ENCODE results near the gene SYCP2.

SYCP2 gene

GRCh38 chr20:59839400-59839799 lies 94.0 kb downstream of the SYCP2 start:
- no peaks in the 10 kb centered on the region for H3K79me1 ChIP-seq (ENCODE audit: low read length)
- H3K23ac ChIP-seq (ENCODE audit: low read length): no peak overlapping the region
- H3K4me1 ChIP-seq (ENCODE audit: control insufficient read depth, low read depth, low read length): no peaks in the 10 kb centered on the region
- H3K4me3 ChIP-seq (ENCODE audit: low read length): no peak overlapping the region
- no peak overlapping the region for H2BK15ac ChIP-seq (replicated peaks; ENCODE audit: low read depth)
- no peak overlapping the region for H3K27ac ChIP-seq (ENCODE audit: low read depth, low read length)
- no peak for DNase-seq
- no peak overlapping the region for H3K56ac ChIP-seq (ENCODE audit: low read length)
- no peaks in the 10 kb centered on the region for H3K79me2 ChIP-seq (ENCODE audit: control insufficient read depth, insufficient read depth, low read length)
- no peak overlapping the region for H4K5ac ChIP-seq (ENCODE audit: low read length)
- H3K4me2 ChIP-seq (ENCODE audit: low read length): no peak overlapping the region
- H3K36me3 ChIP-seq (ENCODE audit: control insufficient read depth, insufficient read depth, low read length): no peaks in the 10 kb centered on the region
- no peak overlapping the region for H3K4ac ChIP-seq (ENCODE audit: low read depth, low read length)
- H3K18ac ChIP-seq (ENCODE audit: low read length): no peak overlapping the region
- H2AK5ac ChIP-seq (ENCODE audit: low read length): no peak overlapping the region
- H2BK120ac ChIP-seq (ENCODE audit: low read depth, low read length): no peak overlapping the region
- no peaks in the 10 kb centered on the region for H3K27me3 ChIP-seq (ENCODE audit: insufficient read depth, low read length, poor library complexity)
- no CpG with 5 or more reads among the region's 5 CpGs for WGBS (ENCODE audit: extremely low coverage, insufficient coverage, low lambda C conversion rate)
- H4K8ac ChIP-seq (ENCODE audit: low read depth, low read length): no peak overlapping the region
- H3K9ac ChIP-seq (ENCODE audit: low read length): no peak overlapping the region
- no peak overlapping the region for H2BK5ac ChIP-seq (ENCODE audit: low read length)

GRCh38 chr20:59837623-59838394 lies 95.6 kb downstream of the SYCP2 start:
- Histone ChIP-seq H2AK5ac (ENCODE audit: low read length) (no peak overlapping the region), H3K36me3 (ENCODE audit: control insufficient read depth, insufficient read depth, low read length) (no peaks in the 10 kb centered on the region), H3K56ac (ENCODE audit: low read length) (no peak overlapping the region), H2BK15ac (replicated peaks; ENCODE audit: low read depth) (no peak overlapping the region), H3K79me2 (ENCODE audit: control insufficient read depth, insufficient read depth, low read length) (no peaks in the 10 kb centered on the region), H2BK120ac (ENCODE audit: low read depth, low read length) (no peak overlapping the region), H3K27ac (ENCODE audit: low read depth, low read length) (no peak overlapping the region), H3K9ac (ENCODE audit: low read length) (no peak overlapping the region), H3K18ac (ENCODE audit: low read length) (no peak overlapping the region), H4K5ac (ENCODE audit: low read length) (no peak overlapping the region), H3K27me3 (ENCODE audit: insufficient read depth, low read length, poor library complexity) (no peaks in the 10 kb centered on the region), H2BK5ac (ENCODE audit: low read length) (no peak overlapping the region), H3K79me1 (ENCODE audit: low read length) (no peaks in the 10 kb centered on the region), H3K23ac (ENCODE audit: low read length) (no peak overlapping the region), H3K4me1 (ENCODE audit: control insufficient read depth, low read depth, low read length) (no peaks in the 10 kb centered on the region), H3K4ac (ENCODE audit: low read depth, low read length) (no peak overlapping the region), H3K4me2 (ENCODE audit: low read length) (no peak overlapping the region), H3K4me3 (ENCODE audit: low read length) (no peak overlapping the region), H4K8ac (ENCODE audit: low read depth, low read length) (no peak overlapping the region)
- DNase-seq: peak; percentile 10
- no CpG with 5 or more reads among the region's 4 CpGs for WGBS (ENCODE audit: extremely low coverage, insufficient coverage, low lambda C conversion rate)

GRCh38 chr20:59836767-59837166 lies 96.7 kb downstream of the SYCP2 start:
- no peak overlapping the region for H3K23ac ChIP-seq (ENCODE audit: low read length)
- no peak overlapping the region for H3K18ac ChIP-seq (ENCODE audit: low read length)
- H2AK5ac ChIP-seq (ENCODE audit: low read length): no peak overlapping the region
- no peaks in the 10 kb centered on the region for H3K27me3 ChIP-seq (ENCODE audit: insufficient read depth, low read length, poor library complexity)
- H4K5ac ChIP-seq (ENCODE audit: low read length): no peak overlapping the region
- H2BK15ac ChIP-seq (replicated peaks; ENCODE audit: low read depth): no peak overlapping the region
- H3K27ac ChIP-seq (ENCODE audit: low read depth, low read length): no peak overlapping the region
- no peak for DNase-seq
- no peak overlapping the region for H2BK120ac ChIP-seq (ENCODE audit: low read depth, low read length)
- no peak overlapping the region for H3K9ac ChIP-seq (ENCODE audit: low read length)
- H3K56ac ChIP-seq (ENCODE audit: low read length): no peak overlapping the region
- H2BK5ac ChIP-seq (ENCODE audit: low read length): no peak overlapping the region
- H3K4me1 ChIP-seq (ENCODE audit: control insufficient read depth, low read depth, low read length): no peaks in the 10 kb centered on the region
- no CpG with 5 or more reads among the region's 6 CpGs for WGBS (ENCODE audit: extremely low coverage, insufficient coverage, low lambda C conversion rate)
- H3K4me3 ChIP-seq (ENCODE audit: low read length): no peak overlapping the region
- H3K4me2 ChIP-seq (ENCODE audit: low read length): no peak overlapping the region
- no peak overlapping the region for H3K4ac ChIP-seq (ENCODE audit: low read depth, low read length)
- H3K79me1 ChIP-seq (ENCODE audit: low read length): no peaks in the 10 kb centered on the region
- no peaks in the 10 kb centered on the region for H3K79me2 ChIP-seq (ENCODE audit: control insufficient read depth, insufficient read depth, low read length)
- no peak overlapping the region for H4K8ac ChIP-seq (ENCODE audit: low read depth, low read length)
- H3K36me3 ChIP-seq (ENCODE audit: control insufficient read depth, insufficient read depth, low read length): no peaks in the 10 kb centered on the region

- no peak overlapping the region for H3K18ac ChIP-seq (ENCODE audit: low read length)
- H2BK5ac ChIP-seq (ENCODE audit: low read length): no peak overlapping the region
- no peak overlapping the region for H2AK5ac ChIP-seq (ENCODE audit: low read length)
- WGBS (ENCODE audit: extremely low coverage, insufficient coverage, low lambda C conversion rate): no CpG with 5 or more reads among the region's 16 CpGs
- no peak overlapping the region for H3K27ac ChIP-seq (ENCODE audit: low read depth, low read length)
- no peak overlapping the region for H4K8ac ChIP-seq (ENCODE audit: low read depth, low read length)
- no peaks in the 10 kb centered on the region for H3K27me3 ChIP-seq (ENCODE audit: insufficient read depth, low read length, poor library complexity)
- no peak overlapping the region for H3K56ac ChIP-seq (ENCODE audit: low read length)
- no peaks in the 10 kb centered on the region for H3K4me1 ChIP-seq (ENCODE audit: control insufficient read depth, low read depth, low read length)
- H3K79me2 ChIP-seq (ENCODE audit: control insufficient read depth, insufficient read depth, low read length): no peaks in the 10 kb centered on the region
- no peak overlapping the region for H2BK15ac ChIP-seq (replicated peaks; ENCODE audit: low read depth)
- H3K9ac ChIP-seq (ENCODE audit: low read length): no peak overlapping the region
- H2BK120ac ChIP-seq (ENCODE audit: low read depth, low read length): no peak overlapping the region
- H4K5ac ChIP-seq (ENCODE audit: low read length): no peak overlapping the region
- no peaks in the 10 kb centered on the region for H3K79me1 ChIP-seq (ENCODE audit: low read length)
- H3K4me3 ChIP-seq (ENCODE audit: low read length): no peak overlapping the region
- DNase-seq: peak; percentile 49
- H3K4ac ChIP-seq (ENCODE audit: low read depth, low read length): no peak overlapping the region
- H3K4me2 ChIP-seq (ENCODE audit: low read length): no peak overlapping the region
- H3K36me3 ChIP-seq (ENCODE audit: control insufficient read depth, insufficient read depth, low read length): no peaks in the 10 kb centered on the region
- H3K23ac ChIP-seq (ENCODE audit: low read length): no peak overlapping the region
These were observed 97.7 kb downstream of the SYCP2 start for GRCh38 chr20:59835448-59836395.

DNA sequence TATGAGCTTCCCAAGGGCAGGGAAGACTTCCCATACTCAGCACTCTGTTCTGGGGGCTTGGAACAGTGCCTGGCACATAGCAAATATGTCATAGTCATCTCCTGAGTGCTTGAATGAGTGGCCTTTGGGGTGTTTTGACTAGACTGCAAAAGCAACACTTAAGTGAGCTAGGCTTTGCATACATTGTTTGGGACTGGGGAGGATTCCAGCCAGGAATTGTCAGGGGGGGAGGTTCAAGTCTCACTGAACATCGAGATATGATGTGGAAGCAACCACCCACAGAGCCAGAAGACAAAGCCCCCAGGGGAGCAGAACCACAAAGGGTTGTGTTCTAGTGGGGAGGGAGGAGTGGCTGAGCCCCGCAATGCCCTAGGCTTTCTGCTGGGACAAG lies 98.4 kb downstream of the SYCP2 start:
- Histone ChIP-seq H3K4ac (ENCODE audit: low read depth, low read length) (no peak overlapping the region), H3K18ac (ENCODE audit: low read length) (no peak overlapping the region), H3K79me1 (ENCODE audit: low read length) (no peaks in the 10 kb centered on the region), H3K4me2 (ENCODE audit: low read length) (no peak overlapping the region), H3K56ac (ENCODE audit: low read length) (no peak overlapping the region), H3K9ac (ENCODE audit: low read length) (no peak overlapping the region), H4K5ac (ENCODE audit: low read length) (no peak overlapping the region), H3K4me3 (ENCODE audit: low read length) (no peak overlapping the region), H3K4me1 (ENCODE audit: control insufficient read depth, low read depth, low read length) (no peaks in the 10 kb centered on the region), H3K23ac (ENCODE audit: low read length) (no peak overlapping the region), H3K79me2 (ENCODE audit: control insufficient read depth, insufficient read depth, low read length) (no peaks in the 10 kb centered on the region), H2BK5ac (ENCODE audit: low read length) (no peak overlapping the region), H3K27ac (ENCODE audit: low read depth, low read length) (no peak overlapping the region), H2AK5ac (ENCODE audit: low read length) (no peak overlapping the region), H3K27me3 (ENCODE audit: insufficient read depth, low read length, poor library complexity) (no peaks in the 10 kb centered on the region), H4K8ac (ENCODE audit: low read depth, low read length) (no peak overlapping the region), H3K36me3 (ENCODE audit: control insufficient read depth, insufficient read depth, low read length) (no peaks in the 10 kb centered on the region), H2BK120ac (ENCODE audit: low read depth, low read length) (no peak overlapping the region), H2BK15ac (replicated peaks; ENCODE audit: low read depth) (no peak overlapping the region)
- WGBS (ENCODE audit: extremely low coverage, insufficient coverage, low lambda C conversion rate): no CpG with 5 or more reads among the region's 2 CpGs
- DNase-seq: no peak
